Activated CD8-positive, alpha-beta memory T cell treated with anti-CD3 and anti-CD28 coated beads for 24 hours (primary cell): ENCODE data around the gene ENTPD1.
"Not testable (repeated sequence)": the region's sequence is repeated elsewhere in the genome, so short reads cannot be mapped to it uniquely, and the experiment has no call there.

Experiments
- DNase-seq: peaks from one replicate; pipeline ENCODE4 v3.0.0-alpha.2; 2020

The ENTPD1 gene, protein sequence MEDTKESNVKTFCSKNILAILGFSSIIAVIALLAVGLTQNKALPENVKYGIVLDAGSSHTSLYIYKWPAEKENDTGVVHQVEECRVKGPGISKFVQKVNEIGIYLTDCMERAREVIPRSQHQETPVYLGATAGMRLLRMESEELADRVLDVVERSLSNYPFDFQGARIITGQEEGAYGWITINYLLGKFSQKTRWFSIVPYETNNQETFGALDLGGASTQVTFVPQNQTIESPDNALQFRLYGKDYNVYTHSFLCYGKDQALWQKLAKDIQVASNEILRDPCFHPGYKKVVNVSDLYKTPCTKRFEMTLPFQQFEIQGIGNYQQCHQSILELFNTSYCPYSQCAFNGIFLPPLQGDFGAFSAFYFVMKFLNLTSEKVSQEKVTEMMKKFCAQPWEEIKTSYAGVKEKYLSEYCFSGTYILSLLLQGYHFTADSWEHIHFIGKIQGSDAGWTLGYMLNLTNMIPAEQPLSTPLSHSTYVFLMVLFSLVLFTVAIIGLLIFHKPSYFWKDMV

DNA sequence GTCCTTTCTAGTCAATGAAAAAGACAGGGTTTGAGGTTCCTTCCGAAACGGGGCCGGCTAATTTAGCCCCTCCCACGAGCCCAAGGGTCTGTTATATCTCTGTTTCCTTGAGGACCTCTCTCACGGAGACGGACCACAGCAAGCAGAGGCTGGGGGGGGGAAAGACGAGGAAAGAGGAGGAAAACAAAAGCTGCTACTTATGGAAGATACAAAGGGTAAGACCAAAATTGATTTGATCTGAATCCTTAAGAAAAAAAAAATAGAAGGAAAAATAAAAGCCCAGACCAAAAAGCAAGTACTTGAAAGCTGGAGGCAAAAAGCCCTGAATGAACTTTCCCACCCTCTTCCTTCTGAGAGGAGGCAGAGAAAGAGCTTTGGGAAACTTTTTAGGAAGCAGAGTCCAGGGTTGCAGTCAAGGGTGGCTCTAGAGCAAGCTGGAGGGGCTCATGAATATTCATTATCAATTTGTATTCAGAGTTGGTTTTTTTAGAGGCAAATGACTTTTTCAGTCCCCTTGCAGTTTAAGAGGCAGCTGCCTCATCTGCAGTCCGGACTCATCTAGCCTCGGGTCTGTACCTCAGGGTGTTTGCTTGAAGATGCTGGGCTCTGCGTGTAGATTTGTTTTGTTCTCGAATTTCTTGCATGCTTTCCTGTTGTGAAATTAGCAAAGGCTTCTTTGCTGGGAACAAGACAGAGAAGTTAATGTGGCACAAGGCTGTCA, at the start of gene ENTPD1:
Gene ENTPD1 (plus strand): TSS at position 123 of the 721 bp plus-strand sequence. CDS start 77 bp downstream, at position 200.
- no peak for DNase-seq

DNA sequence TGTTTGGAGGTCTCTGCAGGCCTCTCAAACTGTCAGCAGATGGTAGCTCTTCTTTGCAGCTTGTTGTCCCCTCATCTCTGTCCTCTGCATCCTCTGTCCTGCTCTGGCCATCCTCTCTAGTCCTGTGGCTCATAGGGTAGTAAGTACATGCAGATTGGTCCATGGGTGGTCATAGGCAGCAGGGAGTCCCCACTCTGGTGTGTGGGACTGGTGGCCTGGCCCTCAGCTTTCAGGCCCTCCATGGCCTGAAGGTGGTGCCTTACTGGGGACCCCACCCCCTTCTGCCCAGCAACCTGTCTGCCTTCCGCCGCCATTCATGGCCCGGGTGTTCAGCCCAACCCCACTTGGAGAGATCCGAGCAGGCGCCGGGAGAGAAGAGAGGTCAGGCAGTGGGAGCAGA, 49.4 kb upstream of the ENTPD1 start:
- no peak for DNase-seq

DNA sequence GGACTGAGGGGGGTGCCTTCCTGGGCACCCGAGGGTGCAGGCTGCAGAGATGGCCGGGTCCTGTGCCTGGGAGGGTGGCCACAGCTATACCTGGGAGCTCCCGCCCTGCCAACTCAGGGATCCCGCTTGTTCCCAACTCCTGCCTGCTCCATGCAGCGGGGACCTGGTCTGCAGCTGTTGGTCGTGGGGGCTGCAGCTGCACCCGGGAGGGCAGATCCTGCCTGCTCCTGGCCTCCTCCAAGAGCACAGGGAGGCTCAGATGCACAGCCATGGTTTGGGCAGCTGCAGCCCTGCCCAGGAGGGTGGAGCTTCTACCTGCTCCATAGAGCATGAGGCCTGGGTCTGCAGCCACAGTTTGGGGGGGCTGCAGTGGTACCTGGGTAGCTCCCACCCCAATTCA, 49.0 kb upstream of the ENTPD1 start:
- no peak for DNase-seq

DNA sequence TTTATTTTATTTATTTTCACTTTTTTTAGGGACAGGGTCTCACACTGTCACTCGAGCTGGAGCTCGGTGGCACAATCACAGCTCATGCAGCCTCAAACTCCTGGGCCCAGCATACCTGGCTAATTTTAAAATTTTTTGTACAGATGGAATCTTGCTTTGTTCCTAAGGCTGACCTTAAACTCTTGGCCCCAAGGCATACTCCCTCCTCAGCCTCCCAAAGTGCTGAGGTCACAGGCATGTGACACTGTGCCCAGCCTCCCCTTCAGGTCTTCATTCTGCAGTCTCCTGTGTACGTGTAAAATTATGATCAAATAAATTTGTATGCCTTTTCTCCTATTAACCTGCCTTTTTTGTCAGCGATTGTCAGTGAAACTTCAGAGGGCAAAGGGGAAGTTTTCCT, 44.5 kb upstream of the ENTPD1 start:
- DNase-seq, result no peak

DNA sequence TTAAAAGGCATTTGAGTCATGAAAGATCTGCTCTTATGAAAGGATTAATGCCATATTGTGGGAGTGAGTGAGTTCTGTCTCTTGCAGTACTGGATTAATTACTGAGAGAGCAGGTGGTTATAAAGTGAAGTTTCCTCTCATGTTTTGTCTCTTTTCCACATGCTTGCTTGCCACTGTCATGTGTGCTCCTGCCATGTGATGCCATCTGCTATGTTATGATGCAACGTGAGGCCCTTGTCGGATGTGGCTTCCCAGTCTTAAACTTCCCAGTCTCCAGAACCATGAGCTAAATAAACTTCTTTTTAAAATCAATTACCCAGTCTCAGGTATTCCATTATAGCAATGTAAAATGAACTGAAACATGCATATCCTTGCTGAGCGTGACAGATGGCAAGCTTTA, 39.5 kb upstream of the ENTPD1 start:
- DNase-seq, result no peak

DNA sequence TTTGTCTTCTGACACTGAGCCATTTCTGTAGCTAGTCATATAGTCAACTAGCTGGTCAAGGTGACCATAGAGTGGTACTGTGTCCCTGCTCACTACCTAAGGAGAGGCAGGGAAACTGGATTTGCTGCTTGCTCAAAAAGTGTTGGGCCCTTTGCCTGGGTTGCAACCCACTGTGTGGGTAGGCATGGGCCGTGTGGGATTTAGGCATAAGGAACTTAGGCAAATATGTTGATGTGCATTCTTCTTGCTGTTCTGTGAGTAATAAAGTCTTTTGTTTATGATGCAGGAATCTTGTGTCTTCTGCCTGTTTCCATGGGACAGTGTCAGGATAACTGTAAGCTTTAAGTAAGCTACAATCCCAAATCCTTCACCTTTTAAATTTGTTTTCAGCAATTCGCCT, 39.1 kb upstream of the ENTPD1 start:
- no peak for DNase-seq

DNA sequence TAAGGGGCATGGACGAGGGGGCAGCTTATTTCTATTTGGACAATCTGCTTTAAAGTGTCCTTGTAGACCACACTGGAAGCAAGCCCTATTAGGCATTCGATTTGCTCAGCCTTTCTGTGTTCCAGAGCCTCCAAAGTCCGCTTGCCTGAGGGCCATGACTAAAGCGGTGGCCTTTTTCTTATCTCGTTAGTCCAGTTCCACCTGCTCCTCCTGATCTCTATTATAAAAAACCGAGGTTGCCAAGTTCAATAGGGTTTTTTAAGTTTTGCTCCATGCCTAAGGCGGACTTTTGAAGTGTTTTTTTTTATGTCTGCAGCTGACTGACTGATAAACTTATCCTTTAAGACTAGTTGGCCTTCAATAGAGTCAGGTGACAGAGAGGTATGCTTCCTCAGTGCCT, 35.2 kb upstream of the ENTPD1 start:
- DNase-seq, result not testable (repeated sequence)

DNA sequence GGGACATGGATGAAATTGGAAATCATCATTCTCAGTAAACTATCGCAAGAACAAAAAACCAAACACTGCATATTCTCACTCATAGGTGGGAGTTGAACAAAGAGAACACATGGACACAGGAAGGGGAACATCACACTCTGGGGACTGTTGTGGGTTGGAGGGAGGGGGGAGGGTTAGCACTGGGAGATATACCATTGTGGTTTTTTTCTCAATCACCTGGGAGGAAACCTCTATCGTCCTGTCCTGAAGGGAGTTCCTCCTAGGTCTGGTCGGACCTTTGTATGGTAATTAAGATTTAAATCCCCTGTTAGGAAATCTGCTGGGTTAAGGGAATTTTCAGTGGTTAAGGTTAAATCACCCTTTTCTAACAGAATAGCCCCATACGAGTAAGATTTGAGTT, 33.5 kb upstream of the ENTPD1 start:
- DNase-seq, result not testable (repeated sequence)

DNA sequence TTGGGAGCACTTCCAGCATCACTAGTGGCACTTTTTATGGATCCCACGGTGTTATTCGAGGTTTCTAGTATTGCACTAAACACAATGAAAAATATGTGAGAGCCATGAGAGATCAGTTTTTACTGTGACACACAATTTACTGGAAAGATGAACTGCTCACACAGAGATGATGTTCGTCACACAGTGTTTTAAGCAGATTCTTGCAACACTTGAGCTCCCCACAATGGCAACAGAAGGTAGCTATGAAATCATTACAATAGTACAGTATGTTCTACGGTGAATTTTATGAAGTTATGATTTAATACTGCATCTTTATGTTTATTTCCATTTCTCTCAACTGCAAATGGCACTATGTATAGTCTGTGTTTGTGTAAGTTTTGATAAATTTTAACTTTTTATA, 27.4 kb upstream of the ENTPD1 start:
- no peak for DNase-seq

DNA sequence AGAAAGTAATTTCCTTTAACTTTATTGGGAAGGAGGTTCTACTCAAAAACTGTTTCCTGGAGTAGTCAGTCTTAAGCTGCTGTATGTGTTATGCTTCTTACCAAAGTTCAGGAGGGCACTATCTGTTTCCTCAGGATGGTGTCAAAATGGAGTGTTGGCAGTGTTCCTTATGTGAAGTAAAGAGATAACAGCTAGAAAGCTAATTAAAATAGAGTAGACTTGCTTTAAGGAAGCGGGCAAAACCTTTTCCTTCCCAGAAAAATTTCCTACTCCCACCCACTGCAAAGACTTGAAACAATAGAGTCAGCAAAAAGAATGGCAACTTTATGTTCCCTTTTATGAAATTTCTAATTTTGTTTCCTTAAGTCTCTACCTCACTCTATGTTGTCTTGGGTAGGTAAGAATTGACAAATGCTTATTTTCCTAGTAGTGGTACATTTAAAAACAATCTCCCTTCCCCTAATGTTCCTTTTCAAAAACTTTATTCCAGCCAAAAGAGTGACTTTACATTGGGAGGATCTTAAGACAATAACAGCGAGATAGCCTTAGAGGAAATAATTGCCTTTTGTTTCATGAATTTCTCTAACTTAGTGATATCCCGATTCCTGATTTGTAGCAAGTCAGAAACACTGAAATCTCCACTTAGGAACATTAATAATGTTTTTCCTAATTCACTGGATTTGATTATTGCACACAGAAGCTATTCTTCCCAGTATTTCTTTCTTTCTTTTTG, 26.5 kb upstream of the ENTPD1 start:
- DNase-seq, result no peak

DNA sequence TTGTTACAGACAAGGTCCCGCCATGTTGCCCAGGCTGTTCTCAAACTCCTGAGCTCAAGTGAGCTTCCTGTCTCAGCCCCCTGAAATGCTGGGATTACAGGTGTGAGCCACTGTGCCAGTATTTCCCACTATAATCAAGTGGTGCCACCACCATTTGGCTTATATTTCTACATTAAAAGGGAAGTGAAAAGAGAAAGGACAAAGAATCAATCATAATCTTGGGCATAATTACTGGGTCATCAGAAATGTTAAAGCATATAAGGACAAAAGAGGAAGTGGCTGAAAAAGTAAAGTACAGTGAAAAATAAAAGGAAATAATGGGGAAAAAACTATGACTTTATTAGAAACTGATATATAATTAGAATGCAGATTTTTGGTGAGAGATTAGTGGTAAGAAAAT, 25.7 kb upstream of the ENTPD1 start:
- DNase-seq, result no peak

DNA sequence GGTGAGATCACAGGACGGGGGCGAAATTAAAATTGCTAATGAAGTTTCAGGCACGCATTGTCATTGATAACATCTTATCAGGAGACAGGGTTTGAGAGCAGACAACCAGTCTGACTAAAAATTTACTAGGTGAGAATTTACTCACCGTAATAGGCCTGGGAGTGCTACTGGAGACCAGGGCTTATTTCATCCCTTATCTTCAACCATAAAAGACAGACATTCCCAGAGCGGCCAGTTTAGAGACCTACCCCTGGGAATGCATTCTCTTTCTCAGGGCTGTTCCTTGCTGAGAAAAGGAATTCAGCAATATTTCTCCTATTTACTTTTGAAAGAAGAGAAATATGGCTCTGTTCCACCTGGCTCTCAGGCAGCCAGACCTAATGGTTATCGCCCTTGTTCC, 23.1 kb upstream of the ENTPD1 start:
- DNase-seq, result not testable (repeated sequence)

DNA sequence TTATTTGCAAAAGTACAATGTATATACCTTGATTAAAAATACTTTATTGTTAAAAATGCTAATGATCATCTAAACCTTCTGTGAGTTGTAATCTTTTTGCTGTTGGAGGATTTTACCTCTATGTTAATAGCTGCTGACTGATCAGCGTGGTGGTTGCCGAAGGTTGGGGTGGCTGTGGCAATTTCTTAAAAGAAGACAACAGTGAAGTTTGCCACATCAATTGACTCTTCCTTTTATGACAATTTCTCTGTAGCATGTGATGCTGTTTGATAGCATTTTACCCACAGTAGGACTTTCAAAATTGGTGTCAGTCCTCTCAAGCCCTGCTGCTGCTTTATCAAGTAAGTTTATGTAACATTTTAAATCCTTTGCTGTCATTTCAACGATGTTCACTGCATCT, 16.9 kb upstream of the ENTPD1 start:
- no peak for DNase-seq

DNA sequence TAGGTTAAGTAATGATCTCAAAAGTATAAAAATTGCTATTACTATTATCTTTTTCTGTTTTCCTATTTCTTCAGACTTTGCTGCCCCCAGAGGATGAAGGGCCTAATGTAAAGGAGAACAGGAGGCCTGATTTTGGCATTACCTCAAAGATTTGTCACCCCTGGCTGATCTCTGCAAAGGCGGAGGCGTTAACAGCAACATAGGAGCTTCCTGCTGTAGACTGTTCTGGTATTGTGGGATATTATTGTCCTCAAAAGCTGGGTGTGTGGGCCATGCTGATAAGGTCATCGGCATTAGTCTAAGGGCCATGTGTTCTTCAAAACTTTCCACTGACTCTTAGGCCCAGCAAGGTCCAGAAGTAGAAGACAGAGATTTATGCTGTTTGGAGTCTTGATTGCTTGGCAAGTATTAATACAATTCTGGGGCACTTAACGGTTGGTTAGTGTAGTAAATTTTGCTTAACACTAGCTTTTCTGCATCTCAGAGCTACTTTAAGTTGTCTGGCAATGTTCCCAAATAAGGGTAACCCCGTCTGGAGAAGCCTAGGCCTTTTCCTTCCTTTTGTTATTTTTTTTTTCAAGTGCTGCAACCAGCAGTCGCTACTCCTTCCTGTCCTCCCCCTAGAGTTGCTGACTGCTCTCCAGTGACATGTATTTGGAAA, 14.0 kb upstream of the ENTPD1 start:
- no peak for DNase-seq

DNA sequence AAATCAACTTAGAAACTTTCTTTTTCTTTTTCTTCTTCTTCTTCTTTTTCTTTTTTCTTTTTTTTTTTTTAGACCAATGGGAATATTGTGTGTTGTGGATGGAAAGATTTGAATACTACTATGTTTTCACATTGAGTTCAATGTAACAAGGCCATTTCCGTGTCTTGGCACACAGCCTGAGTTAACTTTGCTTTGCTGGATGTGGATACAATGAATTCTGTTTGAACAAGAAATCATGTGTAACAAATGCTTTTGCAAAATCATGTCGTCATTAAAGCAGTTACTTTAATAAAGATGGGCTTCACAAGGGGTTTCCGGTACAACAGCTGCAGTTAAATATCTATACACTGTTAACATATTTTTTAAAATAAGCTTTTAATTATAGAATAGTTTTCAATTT, 13.5 kb upstream of the ENTPD1 start:
- no peak for DNase-seq

DNA sequence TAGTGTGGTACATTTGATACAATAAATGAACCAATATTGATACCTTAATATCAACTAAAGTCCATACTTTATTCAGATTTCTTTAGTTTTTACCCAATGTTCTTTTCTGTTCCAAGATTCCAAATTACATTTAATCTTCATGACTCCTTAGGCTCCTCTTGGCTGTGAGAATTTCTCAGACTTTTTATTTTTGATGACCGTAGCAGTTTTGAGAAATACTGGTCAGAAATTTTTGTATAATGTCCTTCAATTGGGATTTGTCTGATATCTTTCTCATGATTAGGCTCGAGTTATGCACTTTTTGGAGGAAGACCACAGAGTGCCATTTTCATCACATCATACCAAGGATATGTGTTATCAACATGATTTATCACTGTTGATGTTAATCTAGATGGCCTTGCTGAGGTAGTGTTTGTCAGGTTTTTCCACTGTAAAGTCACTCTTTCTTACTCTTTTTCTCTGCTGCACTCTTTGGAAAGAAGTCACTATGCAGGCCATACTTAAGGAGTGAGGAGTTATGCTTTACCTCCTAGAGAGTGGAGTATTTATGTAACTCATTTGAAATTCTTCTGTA, 12.9 kb upstream of the ENTPD1 start:
- no peak for DNase-seq

DNA sequence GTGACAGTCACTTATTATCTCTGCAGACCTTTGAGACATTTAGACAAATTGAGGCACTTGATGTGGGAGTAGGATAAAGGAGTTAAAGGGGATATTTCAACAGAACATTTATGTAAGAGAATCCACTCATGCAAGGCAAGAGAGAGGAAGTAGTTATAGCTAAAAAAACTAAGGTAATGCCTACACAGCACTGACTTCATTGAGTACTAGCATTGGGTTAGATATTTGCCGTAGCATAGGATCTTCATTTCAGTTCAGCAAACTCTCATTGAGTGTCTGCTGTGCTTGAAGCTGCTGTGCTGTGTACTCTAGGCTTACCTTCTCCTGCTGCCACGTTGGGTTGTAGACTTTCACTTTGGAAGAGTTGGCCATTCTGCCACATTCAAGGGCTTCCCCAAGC, 10.5 kb upstream of the ENTPD1 start:
- no peak for DNase-seq

DNA sequence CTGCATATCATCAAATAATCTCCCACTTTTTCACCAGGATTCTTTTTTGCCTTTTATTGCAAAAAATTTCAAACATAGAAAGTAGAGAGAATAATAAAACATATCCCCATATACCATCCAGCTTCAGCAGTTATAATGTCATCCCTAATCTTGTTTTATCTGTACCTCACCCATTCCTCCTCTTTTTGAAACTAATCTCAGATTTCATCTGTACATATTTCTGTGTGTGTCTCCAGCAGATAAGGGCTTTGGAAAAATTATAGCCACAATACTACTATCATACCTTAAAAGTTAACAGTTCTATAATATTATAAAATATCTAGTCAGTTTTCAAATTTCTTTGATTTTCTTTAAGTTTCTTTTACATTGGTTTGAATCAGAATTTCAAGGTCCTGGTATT, 7.6 kb upstream of the ENTPD1 start:
- DNase-seq, result no peak

DNA sequence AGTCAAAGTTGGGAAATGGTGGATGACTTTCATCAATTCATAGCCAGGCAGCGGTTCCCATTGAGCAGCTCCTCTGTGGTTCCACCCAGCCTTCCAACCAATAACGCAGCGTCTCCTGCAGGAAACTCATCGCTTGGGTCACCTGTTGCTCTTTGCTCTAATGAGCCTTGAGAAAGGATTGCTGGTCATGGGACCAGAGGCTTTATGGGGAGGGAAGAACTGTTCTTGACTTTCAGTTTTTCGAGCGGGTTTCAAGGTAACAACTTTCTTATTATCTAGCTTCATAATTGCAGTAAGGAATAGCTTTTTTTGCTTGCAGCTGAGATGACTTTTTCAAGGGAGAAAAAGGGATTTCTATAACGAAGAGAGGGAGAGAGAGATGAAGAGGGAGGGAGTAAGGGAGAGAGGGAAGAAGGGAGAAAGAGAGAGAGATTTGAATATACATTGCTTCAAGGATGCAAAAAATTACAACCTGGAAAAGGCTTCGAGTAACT, 405 bp upstream of the ENTPD1 start:
- DNase-seq, result no peak

DNA sequence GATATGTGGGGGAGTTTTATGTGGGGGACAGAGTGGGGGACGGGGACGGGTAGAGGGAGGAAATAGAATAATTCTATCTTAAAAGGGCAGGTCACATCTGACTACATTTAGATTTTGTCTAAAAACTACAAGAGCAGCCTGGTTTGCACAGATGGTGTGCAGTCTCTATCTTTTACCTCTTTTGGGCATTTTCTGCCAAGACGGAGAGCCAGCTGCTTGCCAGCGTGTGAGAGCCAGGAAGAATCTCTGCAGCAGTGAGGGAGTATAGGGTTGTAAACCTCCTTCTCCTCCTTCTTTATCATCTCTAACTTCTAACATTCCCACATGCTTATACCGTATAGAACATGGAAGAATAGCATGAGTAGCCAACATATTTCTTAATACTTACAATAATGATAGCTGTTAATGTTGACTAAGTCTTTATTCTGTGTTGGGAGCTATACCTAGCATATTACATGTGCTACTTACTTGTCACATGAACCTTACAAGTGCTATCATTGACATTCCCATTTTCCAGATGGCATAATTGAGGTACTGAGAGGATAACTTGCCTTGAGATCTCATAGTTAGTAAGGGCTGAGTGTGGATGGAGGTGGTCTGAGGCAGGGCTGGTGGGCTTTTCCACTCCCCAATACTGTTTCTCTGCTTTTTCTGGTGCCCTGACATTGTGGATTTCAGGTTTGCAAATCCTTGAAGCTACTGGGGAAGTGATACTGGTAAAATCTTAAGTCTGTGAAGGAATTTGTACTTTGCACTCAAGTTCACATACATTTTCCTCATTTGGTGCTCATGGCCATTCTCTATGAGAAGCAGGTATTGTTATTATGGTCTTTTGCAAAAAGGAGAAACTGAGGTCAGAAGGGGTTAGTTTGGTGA, 1.1 kb downstream of the ENTPD1 start:
- DNase-seq, result no peak

DNA sequence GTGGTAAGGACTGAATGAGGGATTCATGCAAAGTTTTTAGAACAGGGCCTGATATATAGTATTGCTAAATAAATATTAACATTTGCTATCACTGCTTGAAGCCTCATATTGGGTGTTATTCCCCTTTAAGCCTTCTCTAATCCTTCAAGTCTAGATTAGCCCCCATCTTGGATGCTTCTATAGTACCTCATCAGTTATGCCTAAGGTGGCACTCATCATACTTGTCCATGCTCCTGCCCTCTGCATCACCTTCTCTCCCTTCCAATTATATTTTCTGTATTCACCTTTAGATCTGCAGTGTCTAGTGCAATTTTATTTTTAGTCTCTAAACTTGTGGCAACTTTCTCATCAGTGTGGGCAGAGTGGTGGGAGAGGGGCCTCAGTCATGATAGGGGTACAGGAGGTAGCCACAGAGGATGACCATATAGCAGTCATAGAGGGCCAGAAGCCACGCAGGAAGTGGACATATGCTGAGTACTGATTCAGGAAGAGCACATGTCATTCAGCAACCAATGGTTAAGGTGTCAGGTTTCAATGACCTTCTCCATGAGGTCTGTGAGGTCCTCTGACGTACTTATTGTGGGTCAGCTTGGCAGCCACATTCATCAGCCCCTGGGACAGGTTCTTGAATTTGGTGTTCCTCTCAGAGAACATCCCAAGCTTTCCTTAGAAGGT, 2.5 kb downstream of the ENTPD1 start:
- DNase-seq, result no peak
